Testis (tissue), 3 donors: ENCODE measurements around the gene IGF1R. TPM values are rescaled to one million over a fixed set of nuclear protein-coding genes. Genes with fewer than 3 reads are reported as not detected.

ENCODE experiments used
- DNase-seq: peaks from one replicate; pipeline ENCODE4 v3.0.0-alpha.2; 2019
- H3K27ac ChIP-seq, 2 donors: fragments of 200-600 bp; sonication (generic); one replicate each; pipeline ENCODE4 v1.5.1; 2019
- H3K27me3 ChIP-seq: fragments of 200-600 bp; sonication (generic); one replicate; pipeline ENCODE4 v1.5.1; 2019
- H3K36me3 ChIP-seq: fragments of 200-600 bp; sonication (generic); one replicate; pipeline ENCODE4 v1.5.1; 2017; ENCODE audit warnings: low read depth; ENCODE audit errors: missing control alignments
- H3K4me1 ChIP-seq: fragments of 200-600 bp; sonication (generic); one replicate; pipeline ENCODE4 v1.5.1; 2019
- H3K4me3 ChIP-seq, 2 donors: fragments of 200-600 bp; sonication (generic); one replicate each; pipeline ENCODE4 v1.5.1; 2017 to 2019
- H3K9me3 ChIP-seq: fragments of 200-600 bp; sonication (generic); one replicate; pipeline ENCODE4 v1.5.1; 2017
- POLR2A ChIP-seq: fragments of 450-650 bp; IDR thresholded peaks from one replicate; pipeline ENCODE4 v1.6.1; 2017; ENCODE audit warnings: antibody characterized with exemption, mild to moderate bottlenecking, moderate library complexity
- WGBS, 2 donors: methylation state at CpG; one replicate each; pipeline ENCODE4 v1.1.5; 2018; 5-methylcytosine and 5-hydroxymethylcytosine counted together
- intact Hi-C: fragments of 100-400 bp; cut with DNase I; formaldehyde crosslinking; loops from one replicate; pipeline ENCODE4 v1.15.1; 2023; ENCODE audit warnings: low total_unique reads
- polyA plus RNA-seq: library from polyadenylated mRNA; stranded (reverse); fragments of 350-450 nt; fragmentation: Illumina TruSeq; extraction: RNeasy Lipid Tissue Mini Kit (QIAGEN cat#74804); gene quantifications from one replicate; pipeline ENCODE4 v1.2.3, GENCODE V29; 2014; ENCODE audit warnings: low read depth, low replicate concordance; ENCODE audit not compliant: insufficient read depth
- total RNA-seq, 2 donors: library from RNA; depleted of rRNA; stranded (reverse); fragments of >200 nt; gene quantifications; one replicate each; pipeline ENCODE4 v1.2.3, GENCODE V29; 2016
- TF ChIP-seq, protein P1 (sequence below), 3 experiments: fragments of 450-650 bp in 2 of 3; fragments of 200-600 bp in 1 of 3; sonication (generic) in 1 of 3; IDR thresholded peaks; one replicate each; pipeline ENCODE4 v1.5.1; 2016 to 2019; ENCODE audit warnings: antibody characterized with exemption in 3 of 3, mild to moderate bottlenecking in 2 of 3, moderate library complexity in 1 of 3

Gene IGF1R
- total and polyA plus RNA-seq, 3 donors from 2014 or later, result 25.8 to 172 (median 157) TPM

DNA sequence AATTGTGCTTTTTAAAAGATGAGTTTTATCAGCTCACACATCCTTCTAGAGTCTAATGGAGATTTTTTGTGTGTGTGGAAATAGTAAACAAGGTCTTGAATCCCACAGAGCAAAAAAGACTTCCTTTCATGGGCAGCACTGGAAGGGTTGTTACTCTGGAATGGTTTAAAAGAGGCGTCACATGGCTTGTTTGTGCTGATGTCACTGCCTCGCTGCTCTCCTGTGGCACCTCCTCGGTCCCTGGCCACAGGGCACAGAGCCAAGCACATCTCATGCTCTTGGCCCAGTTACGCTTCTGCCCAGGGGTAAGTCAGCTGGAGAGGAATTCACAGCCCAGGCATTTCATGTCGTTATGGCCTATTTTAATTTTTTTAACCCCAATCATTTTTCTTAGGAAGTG lies 306.1 kb downstream of the IGF1R start:
- no peak for TF ChIP-seq POLR2A
- TF ChIP-seq, protein P1, sequence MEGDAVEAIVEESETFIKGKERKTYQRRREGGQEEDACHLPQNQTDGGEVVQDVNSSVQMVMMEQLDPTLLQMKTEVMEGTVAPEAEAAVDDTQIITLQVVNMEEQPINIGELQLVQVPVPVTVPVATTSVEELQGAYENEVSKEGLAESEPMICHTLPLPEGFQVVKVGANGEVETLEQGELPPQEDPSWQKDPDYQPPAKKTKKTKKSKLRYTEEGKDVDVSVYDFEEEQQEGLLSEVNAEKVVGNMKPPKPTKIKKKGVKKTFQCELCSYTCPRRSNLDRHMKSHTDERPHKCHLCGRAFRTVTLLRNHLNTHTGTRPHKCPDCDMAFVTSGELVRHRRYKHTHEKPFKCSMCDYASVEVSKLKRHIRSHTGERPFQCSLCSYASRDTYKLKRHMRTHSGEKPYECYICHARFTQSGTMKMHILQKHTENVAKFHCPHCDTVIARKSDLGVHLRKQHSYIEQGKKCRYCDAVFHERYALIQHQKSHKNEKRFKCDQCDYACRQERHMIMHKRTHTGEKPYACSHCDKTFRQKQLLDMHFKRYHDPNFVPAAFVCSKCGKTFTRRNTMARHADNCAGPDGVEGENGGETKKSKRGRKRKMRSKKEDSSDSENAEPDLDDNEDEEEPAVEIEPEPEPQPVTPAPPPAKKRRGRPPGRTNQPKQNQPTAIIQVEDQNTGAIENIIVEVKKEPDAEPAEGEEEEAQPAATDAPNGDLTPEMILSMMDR (IDR thresholded peaks at IDR 0.05), result no peak
- Histone ChIP-seq H3K9me3 (no peaks in the 10 kb centered on the region), H3K4me3 (no peak overlapping the region), H3K4me1 (peaks cover 24% of the 10 kb centered on the region), H3K27ac (peak overlapping the region in 1 of 2 donors; percentile 62), H3K27me3 (no peaks in the 10 kb centered on the region), H3K36me3 (no peaks in the 10 kb centered on the region)
- intact Hi-C loops, result no loop called here
- DNase-seq, result peak; percentile 85
- 59 to 70% methylated on average over 5 of the region's 5 CpGs for WGBS, 2 donors

DNA sequence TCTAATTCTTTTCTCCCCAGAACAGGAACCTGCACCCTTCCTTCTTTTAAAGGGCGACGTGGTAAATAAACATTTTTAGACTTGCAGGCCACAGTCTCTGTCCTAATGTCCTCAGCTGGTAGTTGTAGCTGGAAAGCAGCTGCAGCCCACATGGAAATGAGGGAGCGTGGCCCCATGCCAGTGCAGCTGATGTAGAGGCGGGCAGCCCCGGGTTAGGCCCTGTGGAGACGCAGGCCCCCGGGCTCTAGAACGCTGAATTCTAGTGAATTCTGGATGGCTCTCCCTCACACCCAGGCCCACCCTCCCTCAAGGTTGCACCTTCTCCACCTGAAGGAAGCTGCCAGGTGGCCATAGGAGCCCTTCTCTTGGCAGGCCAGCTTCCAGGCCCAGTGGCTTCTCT lies 307.0 kb downstream of the IGF1R start:
- H3K27me3 ChIP-seq, result no peaks in the 10 kb centered on the region
- no peak overlapping the region for H3K27ac ChIP-seq
- DNase-seq, result peak; percentile 33
- no peaks in the 10 kb centered on the region for H3K36me3 ChIP-seq
- H3K9me3 ChIP-seq, result no peaks in the 10 kb centered on the region
- TF ChIP-seq, protein P1 (IDR thresholded peaks at IDR 0.05), result no peak
- TF ChIP-seq POLR2A, result no peak
- 78 to 81% methylated on average over 6 to 8 of the region's 8 CpGs for WGBS, 2 donors
- no peak overlapping the region for H3K4me3 ChIP-seq
- intact Hi-C loops, result no loop called here
- peaks cover 24% of the 10 kb centered on the region for H3K4me1 ChIP-seq

DNA sequence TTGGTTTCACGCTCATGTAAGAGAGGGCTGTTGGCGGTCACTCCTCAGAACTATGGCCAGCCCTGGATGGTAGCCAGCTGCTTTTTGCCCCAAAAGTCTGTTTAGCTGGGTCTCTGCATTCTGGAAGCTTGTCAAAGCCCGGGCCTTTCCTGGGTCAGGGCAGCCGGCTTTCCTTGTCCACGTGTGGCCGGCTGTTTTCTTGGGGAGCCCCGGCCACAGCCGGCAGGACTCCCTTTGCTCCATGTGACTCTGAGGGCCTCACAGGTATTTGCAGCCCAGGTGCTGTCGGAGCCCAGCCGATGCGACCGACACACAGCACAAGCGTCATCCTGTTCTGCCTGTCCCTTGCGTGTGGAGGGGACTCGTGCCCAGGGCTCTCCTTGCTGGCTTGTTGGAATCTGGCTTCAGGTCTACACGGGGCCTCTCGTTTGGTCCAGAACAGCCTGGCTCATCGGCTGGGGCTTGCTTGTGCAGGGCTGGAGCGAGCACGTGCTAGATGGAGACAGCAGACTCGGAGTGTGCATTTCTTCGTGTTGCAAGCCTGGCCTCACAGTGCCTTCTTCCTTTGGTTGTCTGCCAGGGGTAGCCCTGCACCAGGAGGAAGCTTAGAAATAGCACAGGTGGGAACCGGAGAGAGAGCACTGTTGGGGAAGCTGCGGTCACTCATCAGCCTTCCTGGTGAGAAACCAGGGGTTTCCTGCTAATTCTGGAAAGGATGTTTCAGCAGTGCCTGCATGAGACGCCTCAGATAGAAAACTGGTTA lies 307.8 kb downstream of the IGF1R start:
- 89 to 91% methylated on average over 21 to 25 of the region's 25 CpGs for WGBS, 2 donors
- no peak overlapping the region for H3K4me3 ChIP-seq
- peaks cover 18% of the 10 kb centered on the region for H3K4me1 ChIP-seq
- intact Hi-C loops, result no loop called here
- no peak for TF ChIP-seq POLR2A
- TF ChIP-seq, protein P1 (IDR thresholded peaks at IDR 0.05), result no peak
- H3K36me3 ChIP-seq, result no peaks in the 10 kb centered on the region
- H3K27ac ChIP-seq, result no peak overlapping the region
- no peaks in the 10 kb centered on the region for H3K27me3 ChIP-seq
- no peak for DNase-seq
- H3K9me3 ChIP-seq, result no peaks in the 10 kb centered on the region

DNA sequence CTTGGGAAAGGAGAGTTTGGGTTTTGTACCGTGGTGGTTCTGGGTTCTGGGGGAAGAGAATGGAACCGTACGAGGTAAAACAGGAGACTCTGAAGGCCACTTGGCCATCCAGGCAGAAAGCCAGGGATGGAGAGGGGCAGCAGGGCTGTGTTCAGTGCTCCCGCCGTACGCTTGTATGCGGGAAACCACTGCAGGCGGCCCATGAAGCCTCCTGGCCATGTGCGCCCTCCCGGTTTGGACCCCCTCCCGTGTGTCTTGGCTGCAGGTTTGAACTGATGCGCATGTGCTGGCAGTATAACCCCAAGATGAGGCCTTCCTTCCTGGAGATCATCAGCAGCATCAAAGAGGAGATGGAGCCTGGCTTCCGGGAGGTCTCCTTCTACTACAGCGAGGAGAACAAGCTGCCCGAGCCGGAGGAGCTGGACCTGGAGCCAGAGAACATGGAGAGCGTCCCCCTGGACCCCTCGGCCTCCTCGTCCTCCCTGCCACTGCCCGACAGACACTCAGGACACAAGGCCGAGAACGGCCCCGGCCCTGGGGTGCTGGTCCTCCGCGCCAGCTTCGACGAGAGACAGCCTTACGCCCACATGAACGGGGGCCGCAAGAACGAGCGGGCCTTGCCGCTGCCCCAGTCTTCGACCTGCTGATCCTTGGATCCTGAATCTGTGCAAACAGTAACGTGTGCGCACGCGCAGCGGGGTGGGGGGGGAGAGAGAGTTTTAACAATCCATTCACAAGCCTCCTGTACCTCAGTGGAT lies 308.6 kb downstream of the IGF1R start:
- intact Hi-C loops, result no loop called here
- H3K9me3 ChIP-seq, result no peaks in the 10 kb centered on the region
- no peak overlapping the region for H3K4me3 ChIP-seq
- H3K27me3 ChIP-seq, result no peaks in the 10 kb centered on the region
- peaks cover 10% of the 10 kb centered on the region for H3K4me1 ChIP-seq
- 91 to 94% methylated on average over 21 to 39 of the region's 39 CpGs for WGBS, 2 donors
- TF ChIP-seq, protein P1 (IDR thresholded peaks at IDR 0.05), result no peak
- no peak for TF ChIP-seq POLR2A
- no peak for DNase-seq
- no peaks in the 10 kb centered on the region for H3K36me3 ChIP-seq
- no peak overlapping the region for H3K27ac ChIP-seq
